IMR-90 (cell line): Measurements from ENCODE around the gene GNAI1.

Experiments used
- CEBPB ChIP-seq: IDR thresholded peaks from 2 replicates; pipeline ENCODE4 v1.6.1; 2012; ENCODE audit warnings: low read depth, low read length, improper control_type of control experiment
- CTCF ChIP-seq: conservative IDR thresholded peaks from 2 replicates; pipeline ENCODE4 v1.5.1; 2012; ENCODE audit warnings: mild to moderate bottlenecking, low read depth, low read length, improper control_type of control experiment
- FOS ChIP-seq: fragments of 150-350 bp; IDR thresholded peaks from 2 replicates; pipeline ENCODE4 v1.6.1; 2016; ENCODE audit warnings: low read depth, low read length
- POLR2A ChIP-seq: IDR thresholded peaks from 2 replicates; pipeline ENCODE4 v1.6.1; 2012; ENCODE audit warnings: mild to moderate bottlenecking, low read depth, low read length
- RAD21 ChIP-seq: IDR thresholded peaks from 2 replicates; pipeline ENCODE4 v1.6.1; 2012; ENCODE audit warnings: low read length, improper control_type of control experiment
- SMC3 ChIP-seq: fragments of 150-350 bp; IDR thresholded peaks from 2 replicates; pipeline ENCODE4 v1.6.1; 2016; ENCODE audit warnings: low read depth, mild to moderate bottlenecking, antibody characterized with exemption, low read length, moderate library complexity
- USF2 ChIP-seq: fragments of 150-350 bp; IDR thresholded peaks from 2 replicates; pipeline ENCODE4 v1.6.1; 2017; ENCODE audit warnings: mild to moderate bottlenecking, antibody characterized with exemption, low read length, low read depth

DNA sequence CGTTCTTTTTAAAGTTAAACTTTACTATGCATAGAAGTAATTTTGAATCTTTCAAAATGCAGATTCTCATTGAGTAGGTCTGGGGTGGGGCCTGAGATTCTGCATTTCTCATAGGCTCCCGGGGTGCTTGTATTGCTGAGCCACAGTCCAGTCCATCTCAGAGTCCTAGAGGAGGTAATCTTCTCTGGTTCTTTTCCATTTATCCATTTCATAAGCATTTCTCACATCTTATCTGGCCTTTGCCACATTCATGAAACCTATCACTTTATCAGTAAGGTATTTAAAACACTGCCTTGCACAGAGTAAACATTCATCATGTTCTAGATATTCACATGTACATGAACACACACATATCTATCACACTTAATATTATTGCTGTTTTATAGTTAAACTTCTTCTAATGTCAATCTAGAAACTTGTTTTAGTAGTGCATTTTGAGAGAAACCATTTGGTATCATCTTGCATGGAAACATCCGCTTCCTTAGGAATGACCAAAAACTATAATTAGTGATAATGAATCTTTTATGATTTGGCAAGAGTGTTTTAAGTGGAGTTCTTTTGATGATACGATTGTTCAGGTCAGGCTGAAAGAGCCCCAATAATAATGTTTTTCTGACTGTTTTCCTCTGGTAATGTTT is 12.0 kb downstream of the GNAI1 start:
- TF ChIP-seq CTCF (no peak), FOS (no peak), USF2 (no peak), CEBPB (no peak), POLR2A (no peak), RAD21 (no peak), SMC3 (no peak)
